ENCODE results near the gene WHRN.

Gene WHRN

DNA sequence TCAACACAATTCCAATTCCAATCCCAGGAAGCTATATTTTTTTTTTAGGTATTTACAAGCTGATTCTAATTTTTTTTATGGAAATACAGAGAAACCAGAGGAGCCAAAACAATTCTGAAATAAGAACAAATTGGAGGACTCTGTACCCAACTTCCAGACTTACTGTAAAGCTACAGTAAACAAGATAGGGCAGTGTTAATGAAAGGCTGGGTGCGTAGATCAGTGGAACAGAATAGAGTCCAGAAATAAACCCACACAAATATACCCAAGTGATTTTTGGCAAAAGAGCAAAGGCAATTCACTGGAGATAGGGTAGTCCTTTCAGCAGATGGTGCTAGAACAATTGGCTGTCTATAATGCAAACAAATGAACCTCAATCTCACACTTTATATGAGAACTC lies 50.6 kb downstream of the WHRN start:
- Histone ChIP-seq H2BK12ac (ENCODE audit: low read length) (no peak overlapping the region), H3K9me3 (ENCODE audit: insufficient read depth, low read depth, low read length) (no peaks in the 10 kb centered on the region), H4K8ac (ENCODE audit: low read depth, low read length) (no peak overlapping the region), H3K18ac (ENCODE audit: low read length) (no peak overlapping the region), H2BK5ac (ENCODE audit: low read depth, low read length, poor library complexity) (no peak overlapping the region), H3K9ac (ENCODE audit: low read length) (no peak overlapping the region), H3K27me3 (ENCODE audit: insufficient read depth, low read length) (no peaks in the 10 kb centered on the region), H3K4me3 (ENCODE audit: low read depth, low read length) (no peak overlapping the region), H3K27ac (ENCODE audit: low read depth, low read length) (no peak overlapping the region), H2AK5ac (ENCODE audit: low read length) (no peak overlapping the region), H3K36me3 (ENCODE audit: control insufficient read depth in 1 of 2, insufficient read depth in 2 of 2, low read length in 2 of 2) (no peaks in the 10 kb centered on the region), H3K79me1 (ENCODE audit: low read length) (no peaks in the 10 kb centered on the region), H2BK120ac (ENCODE audit: insufficient read depth, low read length, poor library complexity) (no peak overlapping the region), H3K14ac (ENCODE audit: low read length) (no peak overlapping the region), H3K4me1 (ENCODE audit: control insufficient read depth in 1 of 2, insufficient read depth in 2 of 2, low read length in 2 of 2) (no peaks in the 10 kb centered on the region), H3K4me2 (ENCODE audit: low read length) (no peak overlapping the region), H2AFZ (ENCODE audit: insufficient read depth, low read length, poor library complexity) (no peak overlapping the region), H4K12ac (ENCODE audit: low read depth, low read length) (no peak overlapping the region), H4K91ac (ENCODE audit: low read depth, low read length) (no peak overlapping the region), H3K4ac (ENCODE audit: low read depth, low read length) (no peak overlapping the region), H3K23ac (ENCODE audit: low read length) (no peak overlapping the region), H3K79me2 (ENCODE audit: control insufficient read depth, insufficient read depth, low read length, poor library complexity) (no peaks in the 10 kb centered on the region)
- no peak for DNase-seq
- no CpG with 5 or more reads among the region's 1 CpG for WGBS (ENCODE audit: extremely low coverage, insufficient coverage, insufficient read length)

DNA sequence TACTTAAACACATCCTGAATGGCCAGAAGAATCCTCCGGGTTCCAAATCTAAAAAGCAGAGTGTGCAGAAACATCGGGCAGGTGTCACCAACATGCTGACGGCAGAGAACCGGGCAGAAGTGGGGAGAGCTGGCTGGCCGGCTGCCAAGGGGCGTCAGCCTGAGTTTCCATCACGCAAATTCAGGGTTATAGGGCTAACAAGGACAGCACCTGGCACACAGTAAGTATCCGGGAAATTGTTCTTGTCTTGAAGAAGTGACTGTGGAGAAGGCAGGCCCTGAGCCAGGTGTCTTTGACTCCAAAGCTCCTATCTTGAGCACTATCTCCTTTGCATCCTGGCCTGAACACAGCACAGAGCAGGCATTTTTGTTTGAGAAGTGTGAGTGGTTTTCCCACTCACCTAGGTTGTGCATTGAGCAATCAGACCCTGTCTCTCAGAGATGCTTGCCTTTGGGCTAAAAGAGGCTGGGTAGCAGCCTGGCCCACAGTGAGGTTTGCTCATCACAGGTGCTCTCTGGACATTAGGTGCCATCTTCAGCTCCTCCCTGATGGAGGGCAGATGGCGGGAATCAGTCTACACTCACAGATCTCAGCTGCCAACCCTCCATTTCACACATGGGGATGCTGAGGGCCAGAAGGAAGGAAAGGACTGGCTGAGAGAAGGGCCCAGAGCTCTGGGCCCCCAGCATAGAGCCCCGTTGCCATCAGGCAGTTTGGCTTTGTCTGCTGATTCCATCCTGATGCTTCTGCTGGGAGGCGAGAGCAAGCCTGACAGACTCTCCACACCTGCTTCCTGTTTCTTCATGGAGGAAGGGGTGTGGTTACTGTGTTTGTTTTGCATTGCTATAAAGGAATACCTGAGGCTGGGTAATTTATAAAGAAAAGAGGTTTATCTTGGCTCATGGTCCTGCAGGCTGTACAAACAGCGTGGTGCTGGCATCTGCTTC lies 52.8 kb downstream of the WHRN start:
- Histone ChIP-seq H4K8ac (ENCODE audit: low read depth, low read length) (no peak overlapping the region), H3K9me3 (ENCODE audit: insufficient read depth, low read depth, low read length) (no peaks in the 10 kb centered on the region), H3K23ac (ENCODE audit: low read length) (no peak overlapping the region), H2BK120ac (ENCODE audit: insufficient read depth, low read length, poor library complexity) (no peak overlapping the region), H3K4ac (ENCODE audit: low read depth, low read length) (no peak overlapping the region), H3K27ac (ENCODE audit: low read depth, low read length) (no peak overlapping the region), H3K18ac (ENCODE audit: low read length) (no peak overlapping the region), H4K12ac (ENCODE audit: low read depth, low read length) (no peak overlapping the region), H3K4me1 (ENCODE audit: control insufficient read depth in 1 of 2, insufficient read depth in 2 of 2, low read length in 2 of 2) (no peaks in the 10 kb centered on the region), H2BK12ac (ENCODE audit: low read length) (no peak overlapping the region), H3K9ac (ENCODE audit: low read length) (no peak overlapping the region), H3K79me1 (ENCODE audit: low read length) (no peaks in the 10 kb centered on the region), H4K91ac (ENCODE audit: low read depth, low read length) (no peak overlapping the region), H3K79me2 (ENCODE audit: control insufficient read depth, insufficient read depth, low read length, poor library complexity) (no peaks in the 10 kb centered on the region), H3K4me2 (ENCODE audit: low read length) (no peak overlapping the region), H3K27me3 (ENCODE audit: insufficient read depth, low read length) (no peaks in the 10 kb centered on the region), H2AFZ (ENCODE audit: insufficient read depth, low read length, poor library complexity) (no peak overlapping the region), H3K4me3 (ENCODE audit: low read depth, low read length) (no peak overlapping the region), H3K36me3 (ENCODE audit: control insufficient read depth in 1 of 2, insufficient read depth in 2 of 2, low read length in 2 of 2) (no peaks in the 10 kb centered on the region), H2BK5ac (ENCODE audit: low read depth, low read length, poor library complexity) (no peak overlapping the region), H3K14ac (ENCODE audit: low read length) (no peak overlapping the region), H2AK5ac (ENCODE audit: low read length) (no peak overlapping the region)
- no CpG with 5 or more reads among the region's 12 CpGs for WGBS (ENCODE audit: extremely low coverage, insufficient coverage, insufficient read length)
- DNase-seq, result no peak

DNA sequence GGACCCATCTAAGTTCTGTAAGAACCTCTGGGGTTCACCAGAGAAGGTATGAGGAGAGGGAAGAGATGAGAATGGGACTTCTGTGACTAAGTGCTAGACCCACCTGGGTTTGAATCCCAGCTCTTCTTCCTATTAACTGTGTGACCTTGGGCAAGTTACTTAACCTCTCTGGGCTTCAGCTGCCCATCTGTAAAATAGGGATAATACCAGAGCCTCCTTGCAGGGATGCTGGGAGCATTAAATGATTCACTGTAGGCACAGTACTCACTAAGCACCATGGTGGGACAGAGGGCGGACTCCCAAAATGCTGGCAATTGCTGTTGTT lies 53.6 kb downstream of the WHRN start:
- WGBS (ENCODE audit: extremely low coverage, insufficient coverage, insufficient read length), result no CpG with 5 or more reads among the region's 1 CpG
- Histone ChIP-seq H3K36me3 (ENCODE audit: control insufficient read depth in 1 of 2, insufficient read depth in 2 of 2, low read length in 2 of 2) (no peaks in the 10 kb centered on the region), H2BK120ac (ENCODE audit: insufficient read depth, low read length, poor library complexity) (no peak overlapping the region), H4K8ac (ENCODE audit: low read depth, low read length) (no peak overlapping the region), H3K27me3 (ENCODE audit: insufficient read depth, low read length) (no peaks in the 10 kb centered on the region), H3K9me3 (ENCODE audit: insufficient read depth, low read depth, low read length) (no peaks in the 10 kb centered on the region), H4K91ac (ENCODE audit: low read depth, low read length) (no peak overlapping the region), H3K4me3 (ENCODE audit: low read depth, low read length) (no peak overlapping the region), H3K23ac (ENCODE audit: low read length) (no peak overlapping the region), H3K9ac (ENCODE audit: low read length) (no peak overlapping the region), H3K27ac (ENCODE audit: low read depth, low read length) (no peak overlapping the region), H3K18ac (ENCODE audit: low read length) (no peak overlapping the region), H2BK5ac (ENCODE audit: low read depth, low read length, poor library complexity) (no peak overlapping the region), H3K4me2 (ENCODE audit: low read length) (no peak overlapping the region), H2AFZ (ENCODE audit: insufficient read depth, low read length, poor library complexity) (no peak overlapping the region), H3K79me1 (ENCODE audit: low read length) (no peaks in the 10 kb centered on the region), H3K4ac (ENCODE audit: low read depth, low read length) (no peak overlapping the region), H2BK12ac (ENCODE audit: low read length) (no peak overlapping the region), H4K12ac (ENCODE audit: low read depth, low read length) (no peak overlapping the region), H3K4me1 (ENCODE audit: control insufficient read depth in 1 of 2, insufficient read depth in 2 of 2, low read length in 2 of 2) (no peaks in the 10 kb centered on the region), H3K14ac (ENCODE audit: low read length) (no peak overlapping the region), H2AK5ac (ENCODE audit: low read length) (no peak overlapping the region), H3K79me2 (ENCODE audit: control insufficient read depth, insufficient read depth, low read length, poor library complexity) (no peaks in the 10 kb centered on the region)
- DNase-seq, result no peak

DNA sequence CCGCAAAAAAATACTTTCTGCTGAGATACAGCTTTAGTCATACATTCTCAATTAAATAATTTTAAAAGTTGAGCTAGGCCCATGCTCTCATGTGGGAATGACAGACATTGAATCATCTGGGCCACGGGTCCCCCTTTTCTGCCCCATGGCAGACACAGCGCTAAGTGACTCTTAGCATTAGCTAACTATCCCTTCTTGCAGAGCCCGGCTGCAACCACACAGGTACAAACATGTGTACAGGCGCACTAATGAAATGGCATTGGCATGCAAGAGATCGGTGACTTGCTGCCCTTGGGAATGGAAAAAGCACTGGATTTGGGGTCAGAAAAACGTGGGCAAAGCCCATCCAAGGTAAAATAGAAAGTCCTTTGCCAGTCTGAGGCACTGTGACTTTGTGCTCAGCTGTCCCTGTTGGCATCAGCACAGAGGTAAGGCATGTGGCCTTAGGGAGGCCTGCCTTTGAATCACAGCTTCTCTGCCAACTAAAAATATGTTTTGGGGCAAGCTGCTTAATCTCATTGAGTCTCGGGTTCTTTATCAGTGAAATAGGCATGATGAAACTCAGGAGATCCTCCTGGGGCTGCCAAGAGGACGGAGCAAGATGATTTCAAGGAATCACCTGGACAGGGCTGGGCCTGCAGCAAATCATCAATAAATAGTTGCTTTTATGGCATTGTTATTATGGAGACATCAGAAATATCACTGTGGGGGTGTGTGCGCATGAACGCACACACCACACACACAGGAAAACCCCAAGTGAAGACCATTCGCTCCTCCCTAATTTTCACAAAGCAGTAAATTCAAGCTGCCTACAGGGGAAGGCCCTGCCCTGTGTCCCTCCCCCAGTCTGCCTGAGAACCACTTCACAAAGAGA lies 54.2 kb downstream of the WHRN start:
- Histone ChIP-seq H3K79me1 (ENCODE audit: low read length) (no peaks in the 10 kb centered on the region), H3K79me2 (ENCODE audit: control insufficient read depth, insufficient read depth, low read length, poor library complexity) (no peaks in the 10 kb centered on the region), H3K18ac (ENCODE audit: low read length) (no peak overlapping the region), H3K4me2 (ENCODE audit: low read length) (no peak overlapping the region), H2AFZ (ENCODE audit: insufficient read depth, low read length, poor library complexity) (no peak overlapping the region), H3K27ac (ENCODE audit: low read depth, low read length) (no peak overlapping the region), H3K23ac (ENCODE audit: low read length) (no peak overlapping the region), H3K4me3 (ENCODE audit: low read depth, low read length) (no peak overlapping the region), H4K12ac (ENCODE audit: low read depth, low read length) (no peak overlapping the region), H3K4me1 (ENCODE audit: control insufficient read depth in 1 of 2, insufficient read depth in 2 of 2, low read length in 2 of 2) (no peaks in the 10 kb centered on the region), H3K27me3 (ENCODE audit: insufficient read depth, low read length) (no peaks in the 10 kb centered on the region), H2BK120ac (ENCODE audit: insufficient read depth, low read length, poor library complexity) (no peak overlapping the region), H3K36me3 (ENCODE audit: control insufficient read depth in 1 of 2, insufficient read depth in 2 of 2, low read length in 2 of 2) (no peaks in the 10 kb centered on the region), H4K91ac (ENCODE audit: low read depth, low read length) (no peak overlapping the region), H3K4ac (ENCODE audit: low read depth, low read length) (no peak overlapping the region), H2BK12ac (ENCODE audit: low read length) (no peak overlapping the region), H3K14ac (ENCODE audit: low read length) (no peak overlapping the region), H3K9me3 (ENCODE audit: insufficient read depth, low read depth, low read length) (no peaks in the 10 kb centered on the region), H4K8ac (ENCODE audit: low read depth, low read length) (no peak overlapping the region), H2AK5ac (ENCODE audit: low read length) (no peak overlapping the region), H2BK5ac (ENCODE audit: low read depth, low read length, poor library complexity) (no peak overlapping the region), H3K9ac (ENCODE audit: low read length) (no peak overlapping the region)
- DNase-seq, result no peak
- no CpG with 5 or more reads among the region's 12 CpGs for WGBS (ENCODE audit: extremely low coverage, insufficient coverage, insufficient read length)

Measured in trophoblast cell (in vitro differentiated cells and primary cell).